H1 (cell line): Measurements from ENCODE around the gene CFAP206.

Source experiments
- CTCF ChIP-seq, 3 experiments: IDR thresholded peaks; 1 replicate in 2 of 3; 2 replicates in 1 of 3; pipeline versions ENCODE4 v1.5.1 to v1.6.1; 2011; ENCODE audit warnings: low read length in 3 of 3, mild to moderate bottlenecking in 3 of 3, inconsistent platforms in 2 of 3, low read depth in 1 of 3, moderate library complexity in 1 of 3; ENCODE audit not compliant: insufficient read depth in 1 of 3; ENCODE audit errors: control extremely low read depth in 1 of 3
- POLR2AphosphoS5 ChIP-seq: IDR thresholded peaks from 2 replicates; pipeline ENCODE4 v1.6.1; 2011; ENCODE audit warnings: low read depth, low read length
- TAF1 ChIP-seq: IDR thresholded peaks from 2 replicates; pipeline ENCODE4 v1.6.1; 2011; ENCODE audit warnings: mild to moderate bottlenecking, low read depth, low read length

GRCh38 chr6:87444362-87444761, 36.6 kb downstream of the CFAP206 start:
- TF ChIP-seq TAF1 (no peak), CTCF (IDR thresholded peaks at IDR 0.05; ENCODE audit: control extremely low read depth in 1 of 3, insufficient read depth in 1 of 3, low read depth in 1 of 3, low read length in 3 of 3) (no peak), POLR2AphosphoS5 (no peak)
